SK-N-MC (cell line): Measurements from ENCODE around the gene ACP3.

ENCODE experiments used
- EZH2 ChIP-seq: fragments of 200-600 bp; sonication (generic); IDR thresholded peaks from one replicate; pipeline ENCODE4 v1.6.1; 2017; ENCODE audit warnings: antibody characterized with exemption
- POLR2AphosphoS5 ChIP-seq: IDR thresholded peaks from 2 replicates; pipeline ENCODE4 v1.6.1; 2012; ENCODE audit warnings: mild to moderate bottlenecking, low read depth, low read length, borderline replicate concordance

GRCh38 chr3:132354916-132355702 is 37.9 kb downstream of the ACP3 start:
- TF ChIP-seq POLR2AphosphoS5: no peak
- no peak for TF ChIP-seq EZH2
